HG03066 (cell line): Measurements from ENCODE around the gene MAP6D1.

Source experiments
- ATAC-seq: cut with Tn5 transposase; IDR thresholded peaks from one replicate; pipeline ENCODE4 v1.9.1; 2021; ENCODE audit warnings: low read depth; ENCODE audit not compliant: unreplicated experiment

The MAP6D1 gene

GRCh38 chr3:183825456-183826161 lies at the start of gene MAP6D1:
Gene MAP6D1 (minus strand): TSS chr3:183825577. CDS start chr3:183825547, 30 bp downstream.
- peak; percentile 53 for ATAC-seq

GRCh38 chr3:183873914-183874313 lies 48.5 kb upstream of the MAP6D1 start:
- ATAC-seq = no peak

- ATAC-seq = no peak
Measured at GRCh38 chr3:183871541-183871940, 46.2 kb upstream of the MAP6D1 start.

- ATAC-seq = no peak
Measured at GRCh38 chr3:183870563-183870962, 45.2 kb upstream of the MAP6D1 start.

- ATAC-seq = no peak
Measured at GRCh38 chr3:183868796-183869195, 43.4 kb upstream of the MAP6D1 start.

GRCh38 chr3:183862610-183863009 lies 37.2 kb upstream of the MAP6D1 start:
- ATAC-seq = no peak

GRCh38 chr3:183857863-183858262 lies 32.5 kb upstream of the MAP6D1 start:
- no peak for ATAC-seq

- no peak for ATAC-seq
Measured at GRCh38 chr3:183854318-183855035, 29.1 kb upstream of the MAP6D1 start.

- no peak for ATAC-seq
Measured at GRCh38 chr3:183845608-183846288, 20.4 kb upstream of the MAP6D1 start.

GRCh38 chr3:183845090-183845489 lies 19.7 kb upstream of the MAP6D1 start:
- no peak for ATAC-seq

- ATAC-seq = no peak
Measured at GRCh38 chr3:183844606-183845005, 19.2 kb upstream of the MAP6D1 start.

- ATAC-seq = no peak
Measured at GRCh38 chr3:183839751-183840150, 14.4 kb upstream of the MAP6D1 start.

GRCh38 chr3:183837894-183838293 lies 12.5 kb upstream of the MAP6D1 start:
- no peak for ATAC-seq

- ATAC-seq = no peak
Measured at GRCh38 chr3:183837390-183837789, 12.0 kb upstream of the MAP6D1 start.

GRCh38 chr3:183833516-183833915 lies 8.1 kb upstream of the MAP6D1 start:
- no peak for ATAC-seq

- ATAC-seq = no peak
Measured at GRCh38 chr3:183830187-183830586, 4.8 kb upstream of the MAP6D1 start.

- no peak for ATAC-seq
Measured at GRCh38 chr3:183829466-183829865, 4.1 kb upstream of the MAP6D1 start.

- no peak for ATAC-seq
Measured at GRCh38 chr3:183828538-183828870, 3.1 kb upstream of the MAP6D1 start.

GRCh38 chr3:183827809-183828537 lies 2.6 kb upstream of the MAP6D1 start:
- no peak for ATAC-seq

- ATAC-seq = no peak
Measured at GRCh38 chr3:183826448-183827250, 1.3 kb upstream of the MAP6D1 start.
